ENCODE results near the gene ZNF469. TPM values are rescaled to one million over a fixed set of nuclear protein-coding genes. Genes with fewer than 3 reads are reported as not detected.

Gene ZNF469
- total and polyA plus RNA-seq, 9 of the 15 experiments (the other 6 are each of a cell fraction or from before 2014, with no cell fraction given), result 0.01 to 0.04 TPM; not detected in 7

- TF ChIP-seq AFF4 (CRISPR knock-in tag; IDR thresholded peaks at IDR 0.05), result no peak
- TF ChIP-seq SIN3B (IDR thresholded peaks at IDR 0.05; ENCODE audit: low read depth), result no peak
- TF ChIP-seq NR4A1 (CRISPR knock-in tag; IDR thresholded peaks at IDR 0.05), result no peak
- TF ChIP-seq NR4A1 (tag; IDR thresholded peaks at IDR 0.05), result 0 out of 2 replicates have a peak, but pooled peaks have one; percentile 45
- TF ChIP-seq ZNF134 (CRISPR knock-in tag; conservative IDR thresholded peaks at IDR 0.05), result no peak
- no peak for TF ChIP-seq SMAD4 (CRISPR knock-in tag; conservative IDR thresholded peaks at IDR 0.05)
- TF ChIP-seq CGGBP1 (CRISPR knock-in tag; IDR thresholded peaks at IDR 0.05), result no peak
- TF ChIP-seq MITF (IDR thresholded peaks at IDR 0.05), result no peak
- no peak for TF ChIP-seq MBD1 (CRISPR knock-in tag; IDR thresholded peaks at IDR 0.05)
- no peak for TF ChIP-seq FIP1L1 (IDR thresholded peaks at IDR 0.05; ENCODE audit: low read depth, low read length, poor library complexity, severe bottlenecking)
- no peak for TF ChIP-seq ILK (tag; IDR thresholded peaks at IDR 0.05; ENCODE audit: borderline replicate concordance, low read depth)
- TF ChIP-seq TFE3 (CRISPR knock-in tag; IDR thresholded peaks at IDR 0.05), result no peak
- TF ChIP-seq WHSC1 (IDR thresholded peaks at IDR 0.05; ENCODE audit: low read length), result no peak
- TF ChIP-seq RBM15 (IDR thresholded peaks at IDR 0.05; ENCODE audit: insufficient read depth, low read length), result no peak
- no peak for TF ChIP-seq DACH1 (IDR thresholded peaks at IDR 0.05; ENCODE audit: partially characterized antibody)
- no peak for TF ChIP-seq ETV6 (IDR thresholded peaks at IDR 0.05; ENCODE audit: borderline replicate concordance in 1 of 2, low read depth in 2 of 2, low read length in 1 of 2)
- TF ChIP-seq ETV6 (CRISPR knock-in tag; IDR thresholded peaks at IDR 0.05; ENCODE audit: borderline replicate concordance), result no peak
- TF ChIP-seq RBM14 (IDR thresholded peaks at IDR 0.05; ENCODE audit: borderline replicate concordance, insufficient read depth, low read depth, low read length), result no peak
These were observed 48.6 kb upstream of the ZNF469 start (continued) for GRCh38 chr16:88333848-88334777.

Measured in K562 (cell line).